Trophoblast cell (in vitro differentiated cells and primary cell): ENCODE results near the gene GJA4.
"Not testable (repeated sequence)": the region's sequence is repeated elsewhere in the genome, so short reads cannot be mapped to it uniquely, and the experiment has no call there.

Source experiments
- DNase-seq, 2 donors: peaks; one replicate each; pipeline ENCODE4 v3.0.0-alpha.2; 2016
- H2AFZ ChIP-seq: 2 replicates; pipeline ENCODE4 v1.6.1; 2013; ENCODE audit warnings: low read length, moderate library complexity, mild to moderate bottlenecking; ENCODE audit not compliant: insufficient read depth, poor library complexity
- H2AK5ac ChIP-seq: 2 replicates; pipeline ENCODE4 v1.6.1; 2013; ENCODE audit warnings: mild to moderate bottlenecking, low read length
- H2BK120ac ChIP-seq: 2 replicates; pipeline ENCODE4 v1.6.1; 2013; ENCODE audit warnings: low read length, mild to moderate bottlenecking, moderate library complexity; ENCODE audit not compliant: insufficient read depth, poor library complexity
- H2BK12ac ChIP-seq: 2 replicates; pipeline ENCODE4 v1.6.1; 2013; ENCODE audit warnings: mild to moderate bottlenecking, low read length, moderate library complexity
- H2BK5ac ChIP-seq: 2 replicates; pipeline ENCODE4 v1.6.1; 2013; ENCODE audit warnings: low read length, low read depth, moderate library complexity, mild to moderate bottlenecking; ENCODE audit not compliant: poor library complexity
- H3K14ac ChIP-seq: 2 replicates; pipeline ENCODE4 v1.6.1; 2013; ENCODE audit warnings: mild to moderate bottlenecking, low read length
- H3K18ac ChIP-seq: 2 replicates; pipeline ENCODE4 v1.6.1; 2013; ENCODE audit warnings: mild to moderate bottlenecking, low read length
- H3K23ac ChIP-seq: 2 replicates; pipeline ENCODE4 v1.6.1; 2013; ENCODE audit warnings: low read length
- H3K27ac ChIP-seq: 2 replicates; pipeline ENCODE4 v1.5.1; 2013; ENCODE audit warnings: low read depth, mild to moderate bottlenecking, inconsistent platforms, low read length, moderate library complexity
- H3K27me3 ChIP-seq: 2 replicates; pipeline ENCODE4 v1.6.1; 2013; ENCODE audit warnings: inconsistent platforms, mild to moderate bottlenecking, low read length, moderate library complexity; ENCODE audit not compliant: insufficient read depth
- H3K36me3 ChIP-seq, 2 experiments: 1 replicate in 1 of 2; 2 replicates in 1 of 2; pipeline ENCODE4 v1.6.1; 2013; ENCODE audit warnings: low read length in 2 of 2, mild to moderate bottlenecking in 2 of 2, moderate library complexity in 1 of 2; ENCODE audit not compliant: insufficient read depth in 2 of 2, control insufficient read depth in 1 of 2
- H3K4ac ChIP-seq: 2 replicates; pipeline ENCODE4 v1.6.1; 2013; ENCODE audit warnings: low read depth, mild to moderate bottlenecking, low read length, moderate library complexity
- H3K4me1 ChIP-seq, 2 experiments: 1 replicate in 1 of 2; 2 replicates in 1 of 2; pipeline ENCODE4 v1.6.1; 2013; ENCODE audit warnings: low read length in 2 of 2, mild to moderate bottlenecking in 2 of 2, moderate library complexity in 1 of 2; ENCODE audit not compliant: insufficient read depth in 2 of 2, control insufficient read depth in 1 of 2
- H3K4me2 ChIP-seq: 2 replicates; pipeline ENCODE4 v1.6.1; 2013; ENCODE audit warnings: inconsistent platforms, mild to moderate bottlenecking, low read length, moderate library complexity
- H3K4me3 ChIP-seq: 2 replicates; pipeline ENCODE4 v1.5.1; 2013; ENCODE audit warnings: mild to moderate bottlenecking, low read depth, low read length, inconsistent platforms
- H3K79me1 ChIP-seq: one replicate; pipeline ENCODE4 v1.6.1; 2013; ENCODE audit warnings: low read length
- H3K79me2 ChIP-seq: 2 replicates; pipeline ENCODE4 v1.6.1; 2013; ENCODE audit warnings: low read length, mild to moderate bottlenecking; ENCODE audit not compliant: control insufficient read depth, insufficient read depth, poor library complexity
- H3K9ac ChIP-seq: 2 replicates; pipeline ENCODE4 v1.6.1; 2013; ENCODE audit warnings: mild to moderate bottlenecking, low read length
- H3K9me3 ChIP-seq: 2 replicates; pipeline ENCODE4 v1.6.1; 2013; ENCODE audit warnings: low read depth, mild to moderate bottlenecking, control low read depth, inconsistent platforms, low read length; ENCODE audit not compliant: insufficient read depth
- H4K12ac ChIP-seq: 2 replicates; pipeline ENCODE4 v1.6.1; 2013; ENCODE audit warnings: low read depth, mild to moderate bottlenecking, low read length, moderate library complexity
- H4K8ac ChIP-seq: 2 replicates; pipeline ENCODE4 v1.6.1; 2013; ENCODE audit warnings: low read depth, mild to moderate bottlenecking, low read length, moderate library complexity
- H4K91ac ChIP-seq: one replicate; pipeline ENCODE4 v1.6.1; 2013; ENCODE audit warnings: low read depth, mild to moderate bottlenecking, low read length, moderate library complexity
- WGBS: extraction: QIAGEN DNeasy Blood & Tissue Kit; methylation state at CpG from one replicate; pipeline ENCODE4 v1.1.7; 2013; ENCODE audit warnings: missing lambda C conversion rate; ENCODE audit not compliant: insufficient read length, insufficient coverage; ENCODE audit errors: extremely low coverage; 5-methylcytosine and 5-hydroxymethylcytosine counted together

GJA4 gene

DNA sequence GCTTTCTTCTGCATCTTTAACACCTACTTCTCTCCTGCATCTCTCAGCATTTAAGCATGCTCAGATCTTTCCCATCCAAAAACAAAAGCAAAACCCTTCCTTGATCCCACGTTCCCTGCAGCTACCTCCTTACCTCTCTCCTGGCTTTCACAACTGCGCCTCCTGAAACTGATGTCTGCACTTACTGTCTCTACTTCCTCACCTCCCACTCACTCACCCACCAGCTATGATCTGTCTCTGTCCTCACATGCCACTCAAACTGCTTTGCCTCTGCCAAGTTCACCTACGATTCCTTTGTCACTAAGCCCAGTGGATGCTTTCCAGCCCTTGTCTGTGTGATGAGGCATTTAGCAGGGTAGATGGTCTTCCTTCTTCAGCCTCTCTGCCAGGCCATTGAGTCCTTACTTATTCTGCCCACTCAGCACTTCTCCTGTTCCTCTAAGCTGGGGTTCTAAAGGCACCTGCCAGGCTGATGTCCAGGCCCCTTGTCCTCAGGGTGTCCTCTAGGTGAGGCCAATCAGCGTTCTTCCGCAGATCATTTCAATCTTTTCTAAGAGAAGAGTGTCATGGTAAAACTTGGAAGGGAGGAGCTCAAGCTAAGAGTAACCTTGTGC, 21.8 kb upstream of the GJA4 start:
- Histone ChIP-seq H4K12ac (no peak overlapping the region), H3K9ac (no peak overlapping the region), H4K91ac (no peak overlapping the region), H3K9me3 (no peaks in the 10 kb centered on the region), H3K4ac (no peak overlapping the region), H3K27me3 (no peaks in the 10 kb centered on the region), H3K18ac (no peak overlapping the region), H2AFZ (no peak overlapping the region), H3K79me1 (no peaks in the 10 kb centered on the region), H3K14ac (no peak overlapping the region), H2BK12ac (no peak overlapping the region), H2BK120ac (no peak overlapping the region), H3K4me1 (no peaks in the 10 kb centered on the region), H2AK5ac (no peak overlapping the region), H3K27ac (no peak overlapping the region), H3K79me2 (no peaks in the 10 kb centered on the region), H3K36me3 (no peaks in the 10 kb centered on the region), H3K4me2 (no peak overlapping the region), H2BK5ac (no peak overlapping the region), H3K4me3 (no peak overlapping the region), H3K23ac (no peak overlapping the region), H4K8ac (no peak overlapping the region)
- WGBS: no CpG with 5 or more reads among the region's 5 CpGs
- DNase-seq: no peak

DNA sequence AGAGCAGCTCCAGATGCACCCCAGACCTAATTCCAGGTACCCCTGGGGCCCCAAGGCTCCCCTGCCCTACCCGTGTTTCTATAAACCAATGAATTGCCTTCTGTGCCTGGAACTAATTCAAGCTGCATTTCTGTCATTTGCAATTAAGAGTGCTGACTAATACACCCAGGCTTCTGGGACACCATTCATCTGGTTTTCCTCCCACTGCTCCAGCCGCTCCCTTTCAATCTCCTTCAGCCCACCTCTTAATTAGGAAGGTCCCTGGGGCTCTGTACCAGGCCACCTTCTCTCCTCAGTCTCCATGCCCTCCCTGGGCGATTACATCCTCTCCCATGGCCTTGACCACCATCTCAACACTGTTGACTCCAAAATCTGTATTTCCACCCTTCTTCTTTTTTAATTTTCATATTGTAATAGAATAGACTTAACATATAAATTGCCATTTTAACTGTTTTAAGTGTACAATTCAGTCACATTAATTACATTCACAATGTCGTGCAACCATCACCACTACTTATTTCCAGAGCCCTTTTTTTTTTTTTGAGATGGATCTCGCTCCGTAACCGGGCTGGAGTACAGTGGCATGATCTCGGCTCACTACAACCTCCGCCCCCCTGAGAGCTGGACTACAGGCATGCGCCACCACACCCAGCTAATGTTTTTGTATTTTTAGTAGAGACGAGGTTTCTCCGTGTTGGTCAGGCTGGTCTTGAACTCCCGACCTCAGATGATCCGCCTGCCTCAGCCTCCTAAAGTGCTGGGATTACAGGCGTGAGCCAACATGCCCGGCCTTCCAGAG, 21.0 kb upstream of the GJA4 start:
- Histone ChIP-seq H4K8ac (no peak overlapping the region), H3K79me2 (no peaks in the 10 kb centered on the region), H3K27ac (no peak overlapping the region), H3K9me3 (no peaks in the 10 kb centered on the region), H3K4ac (no peak overlapping the region), H3K4me3 (no peak overlapping the region), H4K12ac (no peak overlapping the region), H3K36me3 (no peaks in the 10 kb centered on the region), H3K27me3 (no peaks in the 10 kb centered on the region), H3K23ac (no peak overlapping the region), H2AK5ac (no peak overlapping the region), H3K4me2 (no peak overlapping the region), H3K9ac (no peak overlapping the region), H3K18ac (no peak overlapping the region), H3K14ac (no peak overlapping the region), H3K79me1 (no peaks in the 10 kb centered on the region), H2BK120ac (no peak overlapping the region), H2BK5ac (no peak overlapping the region), H2BK12ac (no peak overlapping the region), H2AFZ (no peak overlapping the region), H4K91ac (no peak overlapping the region), H3K4me1 (no peaks in the 10 kb centered on the region)
- WGBS: no CpG with 5 or more reads among the region's 16 CpGs
- DNase-seq: no peak

DNA sequence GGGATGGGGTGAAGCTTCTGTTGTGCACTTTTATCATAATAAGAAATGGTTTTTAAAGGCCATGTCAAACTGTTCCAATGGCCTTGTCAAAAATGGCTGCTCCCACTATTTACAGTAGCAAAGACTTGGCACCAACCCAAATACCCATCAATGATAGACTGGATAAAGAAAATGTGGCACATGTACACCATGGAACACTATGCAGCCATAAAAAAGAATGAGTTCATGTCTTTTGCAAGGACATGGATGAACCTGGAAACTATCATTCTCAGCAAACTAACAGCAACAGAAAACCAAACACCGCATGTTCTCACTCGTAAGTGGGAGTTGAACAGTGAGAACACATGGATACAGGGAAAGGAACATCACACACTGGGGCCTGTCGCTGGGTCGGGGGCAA, 19.7 kb upstream of the GJA4 start:
- not testable (repeated sequence) for H4K8ac ChIP-seq

DNA sequence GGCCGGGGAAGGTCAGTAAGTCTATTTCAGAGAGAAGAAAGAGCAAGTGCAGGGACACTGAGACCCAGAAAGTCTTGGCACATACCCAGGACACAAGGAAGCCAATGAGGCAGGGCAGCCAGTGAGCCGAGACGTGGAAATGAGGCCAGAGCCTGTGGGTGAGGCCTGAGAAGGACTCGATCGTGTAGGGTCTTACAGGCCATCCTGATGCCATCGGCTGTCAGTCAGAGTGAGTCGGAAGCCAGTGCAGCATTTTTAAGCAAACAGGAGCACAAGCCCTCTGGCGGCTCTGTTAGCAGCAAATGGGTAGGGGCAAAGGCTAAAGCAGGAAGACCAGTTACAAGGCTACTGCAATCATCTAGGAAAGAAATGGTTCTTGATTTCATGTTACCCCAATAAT, 17.8 kb upstream of the GJA4 start:
- H3K79me2 ChIP-seq: no peaks in the 10 kb centered on the region
- H3K27me3 ChIP-seq: no peaks in the 10 kb centered on the region
- no peaks in the 10 kb centered on the region for H3K79me1 ChIP-seq
- H3K36me3 ChIP-seq: no peaks in the 10 kb centered on the region
- no peak overlapping the region for H2BK12ac ChIP-seq
- H3K27ac ChIP-seq: no peak overlapping the region
- no peak overlapping the region for H3K4me2 ChIP-seq
- H4K91ac ChIP-seq: no peak overlapping the region
- H3K9me3 ChIP-seq: no peaks in the 10 kb centered on the region
- no peaks in the 10 kb centered on the region for H3K4me1 ChIP-seq
- no peak overlapping the region for H4K8ac ChIP-seq
- no peak overlapping the region for H3K9ac ChIP-seq
- H3K4ac ChIP-seq: no peak overlapping the region
- H2BK120ac ChIP-seq: no peak overlapping the region
- H3K18ac ChIP-seq: no peak overlapping the region
- no peak overlapping the region for H3K4me3 ChIP-seq
- DNase-seq: no peak
- no peak overlapping the region for H2AK5ac ChIP-seq
- H3K23ac ChIP-seq: no peak overlapping the region
- no peak overlapping the region for H2AFZ ChIP-seq
- WGBS: no CpG with 5 or more reads among the region's 8 CpGs
- no peak overlapping the region for H3K14ac ChIP-seq
- no peak overlapping the region for H4K12ac ChIP-seq
- H2BK5ac ChIP-seq: no peak overlapping the region

More for the DNA sequence above, 19.7 kb upstream of the GJA4 start:
- H3K4me2 ChIP-seq, H3K4me1 ChIP-seq, H2BK12ac ChIP-seq, H3K18ac ChIP-seq, H3K4me3 ChIP-seq, H3K4ac ChIP-seq, H3K9ac ChIP-seq, H4K12ac ChIP-seq, H2AK5ac ChIP-seq, H3K14ac ChIP-seq, H3K79me2 ChIP-seq, H3K27ac ChIP-seq, DNase-seq, H3K79me1 ChIP-seq, H3K27me3 ChIP-seq, H3K9me3 ChIP-seq, H2AFZ ChIP-seq, H3K23ac ChIP-seq, H3K36me3 ChIP-seq, H4K91ac ChIP-seq, H2BK120ac ChIP-seq, H2BK5ac ChIP-seq: not testable (repeated sequence)
- WGBS: no CpG with 5 or more reads among the region's 4 CpGs
